HEK293 (cell line): ENCODE measurements around the gene ZCCHC3.

Source experiments
- CTCF ChIA-PET: fragments of 350-600 bp; formaldehyde crosslinking; extraction: SDS; loops from one replicate; lab custom pipeline; 2021; ENCODE audit warnings: antibody characterized with exemption; lab: Yijun Ruan, JAX
- POLR2A ChIA-PET: fragments of 300-600 bp; formaldehyde crosslinking; extraction: SDS; loops from one replicate; lab custom pipeline; 2020; ENCODE audit warnings: antibody characterized with exemption, inconsistent platforms; lab: Yijun Ruan, JAX
- H3K27ac ChIP-seq: fragments of 200-500 bp; sonication (Bioruptor generic); 2 replicates; pipeline ENCODE4 v1.5.1; 2014; ENCODE audit warnings: low read depth, low read length, control low read depth, inconsistent platforms; ENCODE audit errors: extremely low read depth
- H3K36me3 ChIP-seq, 2 experiments: fragments of 200-500 bp in 1 of 2; sonication (Bioruptor generic) in 1 of 2; 1 replicate in 1 of 2; 2 replicates in 1 of 2; pipeline ENCODE4 v1.5.1; 2014 to 2017; ENCODE audit warnings: inconsistent platforms in 2 of 2, low read length in 2 of 2; ENCODE audit not compliant: control insufficient read depth in 2 of 2, insufficient read depth in 1 of 2
- H3K4me1 ChIP-seq: fragments of 200-500 bp; sonication (Bioruptor generic); 2 replicates; pipeline ENCODE4 v1.5.1; 2014; ENCODE audit warnings: mild to moderate bottlenecking, low read length, inconsistent platforms; ENCODE audit not compliant: control insufficient read depth, insufficient read depth
- H3K4me3 ChIP-seq: 2 replicates; pipeline ENCODE4 v1.5.1; 2011; ENCODE audit warnings: low read depth, mild to moderate bottlenecking, control low read depth, low read length, moderate library complexity
- H3K9me3 ChIP-seq: fragments of 200-500 bp; sonication (Bioruptor generic); 2 replicates; pipeline ENCODE4 v1.5.1; 2014; ENCODE audit warnings: low read depth, low read length, inconsistent platforms; ENCODE audit not compliant: control insufficient read depth, insufficient read depth
- FEZF1 ChIP-seq: fragments of 450-650 bp; formaldehyde crosslinking; IDR thresholded peaks from 2 replicates; pipeline ENCODE4 v1.5.1; 2016; ENCODE audit warnings: missing biosample characterization, missing genetic modification characterization
- GLIS2 ChIP-seq: fragments of 450-650 bp; formaldehyde crosslinking; IDR thresholded peaks from 2 replicates; pipeline ENCODE4 v1.5.1; 2016; ENCODE audit warnings: missing biosample characterization, missing genetic modification characterization
- ZBTB8A ChIP-seq: fragments of 450-650 bp; formaldehyde crosslinking; IDR thresholded peaks from 2 replicates; pipeline ENCODE4 v1.5.1; 2016; ENCODE audit warnings: missing biosample characterization, missing genetic modification characterization
- ZNF132 ChIP-seq: fragments of 450-650 bp; formaldehyde crosslinking; IDR thresholded peaks from 2 replicates; pipeline ENCODE4 v1.5.1; 2017; ENCODE audit warnings: missing biosample characterization, missing genetic modification characterization, borderline replicate concordance
- ZNF416 ChIP-seq: fragments of 450-650 bp; formaldehyde crosslinking; IDR thresholded peaks from 2 replicates; pipeline ENCODE4 v1.5.1; 2016; ENCODE audit warnings: missing biosample characterization, missing genetic modification characterization
- ZNF473 ChIP-seq: fragments of 450-650 bp; formaldehyde crosslinking; IDR thresholded peaks from 2 replicates; pipeline ENCODE4 v1.5.1; 2017; ENCODE audit warnings: missing biosample characterization, missing genetic modification characterization
- ZNF670 ChIP-seq: fragments of 450-650 bp; formaldehyde crosslinking; IDR thresholded peaks from 2 replicates; pipeline ENCODE4 v1.5.1; 2016; ENCODE audit warnings: missing biosample characterization, missing genetic modification characterization, low read depth
- TF ChIP-seq, protein P1 (sequence below): fragments of 450-650 bp; formaldehyde crosslinking; IDR thresholded peaks from 2 replicates; pipeline ENCODE4 v1.5.1; 2016; ENCODE audit warnings: missing biosample characterization, missing genetic modification characterization
- TF ChIP-seq, protein P2 (sequence below): fragments of 450-650 bp; formaldehyde crosslinking; IDR thresholded peaks from 2 replicates; pipeline ENCODE4 v1.5.1; 2017; ENCODE audit warnings: missing biosample characterization, missing genetic modification characterization
- TF ChIP-seq, protein P3 (sequence below): fragments of 450-650 bp; formaldehyde crosslinking; IDR thresholded peaks from 2 replicates; pipeline ENCODE4 v1.5.1; 2016; ENCODE audit warnings: missing biosample characterization, missing genetic modification characterization

ZCCHC3 gene

DNA sequence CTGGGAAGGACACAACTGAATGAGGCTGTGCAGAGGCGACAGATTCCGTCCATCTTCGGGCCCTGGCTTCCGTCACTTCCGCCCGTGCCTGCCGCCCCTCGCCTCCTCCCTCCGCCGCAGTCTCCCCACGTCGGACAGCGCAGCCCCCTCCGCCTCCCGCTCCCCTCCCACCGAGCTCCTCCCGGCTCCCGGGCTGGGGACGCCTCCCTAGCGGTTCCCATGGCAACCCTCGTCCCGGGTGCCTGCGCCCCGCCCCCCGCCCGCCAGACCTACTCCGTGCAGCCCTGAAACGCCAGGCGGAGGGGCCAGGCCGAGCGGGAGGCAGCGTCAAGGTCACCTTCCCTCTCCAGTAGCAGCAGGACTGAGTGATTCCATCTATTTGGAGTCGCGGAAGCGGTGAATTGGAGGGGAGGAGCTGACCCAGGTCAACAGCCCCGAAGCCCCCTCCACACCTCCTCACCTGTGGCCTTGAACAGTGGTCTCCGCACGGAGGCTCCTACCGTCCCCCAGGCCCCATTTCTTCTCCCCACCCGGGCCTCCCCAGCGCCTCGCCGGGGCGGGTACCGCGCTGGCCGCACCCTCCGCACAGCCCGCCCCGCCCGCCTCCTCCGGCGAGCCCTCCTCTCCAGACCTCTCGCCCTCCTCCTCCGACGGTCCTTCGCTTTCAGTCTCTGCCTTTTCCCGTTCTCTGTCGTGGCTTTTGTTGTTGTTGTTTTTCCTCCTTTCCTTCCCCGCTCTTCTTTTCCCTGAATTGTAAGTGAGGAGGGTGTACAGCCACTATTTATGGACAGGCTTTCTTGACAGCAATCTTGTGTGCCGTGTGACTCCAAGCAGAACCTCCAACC lies 50.5 kb downstream of the ZCCHC3 start (continued):
- TF ChIP-seq ZNF416 (tag by site-specific recombination) (no peak), ZNF473 (tag by site-specific recombination) (no peak)
- TF ChIP-seq, protein P1, sequence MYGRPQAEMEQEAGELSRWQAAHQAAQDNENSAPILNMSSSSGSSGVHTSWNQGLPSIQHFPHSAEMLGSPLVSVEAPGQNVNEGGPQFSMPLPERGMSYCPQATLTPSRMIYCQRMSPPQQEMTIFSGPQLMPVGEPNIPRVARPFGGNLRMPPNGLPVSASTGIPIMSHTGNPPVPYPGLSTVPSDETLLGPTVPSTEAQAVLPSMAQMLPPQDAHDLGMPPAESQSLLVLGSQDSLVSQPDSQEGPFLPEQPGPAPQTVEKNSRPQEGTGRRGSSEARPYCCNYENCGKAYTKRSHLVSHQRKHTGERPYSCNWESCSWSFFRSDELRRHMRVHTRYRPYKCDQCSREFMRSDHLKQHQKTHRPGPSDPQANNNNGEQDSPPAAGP (tag by site-specific recombination) = peak; percentile 26

DNA sequence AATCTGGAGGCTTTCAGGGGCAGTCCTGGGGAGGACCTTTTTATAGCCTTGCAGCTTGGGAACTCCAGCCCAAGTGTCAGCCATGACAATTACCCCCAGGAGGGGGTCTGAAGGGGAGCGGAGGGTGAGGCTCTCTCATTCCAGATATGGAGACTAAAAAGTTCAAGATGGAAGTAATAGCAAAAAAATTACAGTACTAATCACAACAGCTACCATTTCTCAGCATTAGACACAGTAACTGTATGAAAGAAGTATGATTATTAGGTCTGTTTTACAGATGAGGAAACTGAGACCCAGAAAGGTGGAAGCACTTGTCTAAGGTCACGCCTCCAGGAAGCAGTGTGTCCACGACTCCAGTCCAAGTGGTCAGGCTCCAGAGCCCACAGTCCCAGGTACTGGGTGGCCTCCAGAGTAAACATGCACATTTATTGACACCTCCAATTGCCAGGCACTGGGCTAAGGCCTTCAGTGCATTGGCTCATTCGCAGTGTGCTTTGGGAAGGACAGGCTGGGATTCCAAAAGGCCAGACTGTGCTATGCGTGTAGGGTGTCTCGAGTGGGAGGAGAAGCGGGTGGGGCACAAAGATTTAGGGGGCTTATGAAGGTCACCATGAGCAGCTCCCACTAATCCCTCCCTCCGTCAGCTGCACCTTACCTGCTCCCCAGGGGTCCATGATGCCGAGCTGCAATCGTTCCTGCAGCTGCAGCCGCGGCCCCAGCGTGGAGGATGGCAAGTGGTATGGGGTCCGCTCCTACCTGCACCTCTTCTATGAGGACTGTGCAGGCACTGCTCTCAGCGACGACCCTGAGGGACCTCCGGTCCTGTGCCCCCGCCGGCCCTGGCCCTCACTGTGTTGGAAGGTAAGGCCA lies 51.8 kb downstream of the ZCCHC3 start:
- Histone ChIP-seq H3K27ac (no peak overlapping the region), H3K4me3 (no peak overlapping the region), H3K36me3 (peaks cover 12 to 20% of the 10 kb centered on the region in 2 experiments; a peak in 2 of 3 replicates), H3K9me3 (no peaks in the 10 kb centered on the region), H3K4me1 (peaks cover 10% of the 10 kb centered on the region)
- TF ChIP-seq, protein P2, sequence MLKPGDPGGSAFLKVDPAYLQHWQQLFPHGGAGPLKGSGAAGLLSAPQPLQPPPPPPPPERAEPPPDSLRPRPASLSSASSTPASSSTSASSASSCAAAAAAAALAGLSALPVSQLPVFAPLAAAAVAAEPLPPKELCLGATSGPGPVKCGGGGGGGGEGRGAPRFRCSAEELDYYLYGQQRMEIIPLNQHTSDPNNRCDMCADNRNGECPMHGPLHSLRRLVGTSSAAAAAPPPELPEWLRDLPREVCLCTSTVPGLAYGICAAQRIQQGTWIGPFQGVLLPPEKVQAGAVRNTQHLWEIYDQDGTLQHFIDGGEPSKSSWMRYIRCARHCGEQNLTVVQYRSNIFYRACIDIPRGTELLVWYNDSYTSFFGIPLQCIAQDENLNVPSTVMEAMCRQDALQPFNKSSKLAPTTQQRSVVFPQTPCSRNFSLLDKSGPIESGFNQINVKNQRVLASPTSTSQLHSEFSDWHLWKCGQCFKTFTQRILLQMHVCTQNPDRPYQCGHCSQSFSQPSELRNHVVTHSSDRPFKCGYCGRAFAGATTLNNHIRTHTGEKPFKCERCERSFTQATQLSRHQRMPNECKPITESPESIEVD = no peak
- TF ChIP-seq FEZF1 (tag by site-specific recombination) = no peak
- TF ChIP-seq ZNF670 (tag by site-specific recombination) = no peak
- no peak for TF ChIP-seq ZBTB8A (tag by site-specific recombination)
- TF ChIP-seq GLIS2 (tag by site-specific recombination) = no peak
- no peak for TF ChIP-seq ZNF132 (tag by site-specific recombination)
- TF ChIP-seq, protein P3, sequence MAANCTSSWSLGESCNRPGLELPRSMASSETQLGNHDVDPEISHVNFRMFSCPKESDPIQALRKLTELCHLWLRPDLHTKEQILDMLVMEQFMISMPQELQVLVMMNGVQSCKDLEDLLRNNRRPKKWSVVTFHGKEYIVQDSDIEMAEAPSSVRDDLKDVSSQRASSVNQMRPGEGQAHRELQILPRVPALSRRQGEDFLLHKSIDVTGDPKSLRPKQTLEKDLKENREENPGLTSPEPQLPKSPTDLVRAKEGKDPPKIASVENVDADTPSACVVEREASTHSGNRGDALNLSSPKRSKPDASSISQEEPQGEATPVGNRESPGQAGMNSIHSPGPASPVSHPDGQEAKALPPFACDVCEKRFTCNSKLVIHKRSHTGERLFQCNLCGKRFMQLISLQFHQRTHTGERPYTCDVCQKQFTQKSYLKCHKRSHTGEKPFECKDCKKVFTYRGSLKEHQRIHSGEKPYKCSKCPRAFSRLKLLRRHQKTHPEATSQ = no peak
- TF ChIP-seq, protein P1 (tag by site-specific recombination) = no peak
- ChIA-PET CTCF (interaction anchor here (0.6 to 1.2 kb wide), 3 partner anchors 82 to 420 kb away, joined by 3 to 4 read pairs (median 3); no protein-coding TSS in a partner anchor), POLR2A (interaction anchor here (0.6 to 1.8 kb wide), 2 partner anchors 58 to 87 kb away, joined by 4 to 13 read pairs; partner anchors contain the start of gene RBCK1)
